HG03342 (cell line): ENCODE data around the gene CELF1.

Source experiments
- ATAC-seq: cut with Tn5 transposase; IDR thresholded peaks from one replicate; pipeline ENCODE4 v1.9.1; 2021; ENCODE audit warnings: mild to moderate bottlenecking, moderate library complexity; ENCODE audit not compliant: unreplicated experiment

Gene CELF1

DNA sequence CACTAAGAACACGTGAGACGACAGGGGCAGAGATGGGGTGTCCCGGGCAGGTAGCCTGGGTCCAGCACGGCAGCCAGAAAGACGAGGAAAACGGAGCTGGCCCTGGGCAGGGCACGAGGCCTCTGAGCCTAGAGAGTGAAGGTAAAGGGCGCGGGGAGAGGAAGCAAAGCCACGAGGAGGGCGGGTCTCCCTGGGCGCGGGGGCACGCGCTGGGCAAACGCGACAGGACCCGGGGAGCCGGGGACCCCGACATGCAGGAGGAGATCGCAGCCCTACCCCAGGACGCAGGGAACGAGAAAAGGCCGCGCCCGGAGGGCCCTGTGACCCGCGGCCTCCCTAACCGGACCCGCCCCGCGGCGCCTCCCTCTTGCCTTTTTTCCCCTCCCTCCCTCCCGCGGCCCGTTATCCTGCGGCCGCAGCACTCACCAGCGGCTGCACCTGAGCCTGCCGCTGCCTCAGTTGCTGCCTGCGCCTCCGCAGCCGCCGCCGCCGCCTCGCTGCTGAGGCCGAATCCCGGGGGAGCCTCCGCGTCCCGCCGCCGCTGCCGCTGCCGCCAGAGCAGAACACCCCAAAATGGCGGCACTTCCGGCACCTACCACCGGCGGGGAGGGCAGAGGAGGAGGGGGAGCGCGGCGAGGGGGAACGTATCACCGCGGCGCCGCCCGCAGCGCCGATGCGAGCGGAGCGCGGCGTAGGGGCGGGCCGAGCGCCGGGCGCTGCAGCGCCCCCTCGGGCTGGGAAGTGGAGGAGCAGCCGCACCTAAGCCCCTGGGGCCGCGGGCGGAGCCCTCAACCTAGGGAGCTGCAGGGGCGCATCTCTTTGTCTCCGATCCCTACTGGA lies at the start of gene CELF1:
Gene CELF1 (minus strand): TSS at position 567 of the 840 bp plus-strand sequence. CDS start 53,609 bp downstream, outside the sequence.
- ATAC-seq = peak; percentile 93

DNA sequence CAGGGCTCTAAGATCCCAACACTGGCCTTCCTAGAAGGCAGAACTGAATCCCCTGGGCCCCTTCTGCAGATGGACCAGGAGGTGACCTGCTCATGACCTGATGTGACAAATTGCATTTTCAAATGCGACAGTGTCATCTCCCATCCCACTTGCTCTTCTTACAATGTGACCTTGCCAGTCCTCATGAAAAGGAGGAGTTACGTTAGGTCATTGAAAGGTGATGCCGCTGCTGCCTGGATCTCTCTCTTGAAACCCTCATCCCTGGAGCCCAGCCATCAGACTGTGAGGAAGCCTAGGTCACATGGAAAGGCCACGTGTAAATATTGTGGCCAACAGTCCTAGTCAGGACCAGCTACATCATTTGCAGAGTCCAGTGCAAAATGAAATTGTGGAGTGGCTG lies 47.0 kb upstream of the CELF1 start:
- no peak for ATAC-seq

DNA sequence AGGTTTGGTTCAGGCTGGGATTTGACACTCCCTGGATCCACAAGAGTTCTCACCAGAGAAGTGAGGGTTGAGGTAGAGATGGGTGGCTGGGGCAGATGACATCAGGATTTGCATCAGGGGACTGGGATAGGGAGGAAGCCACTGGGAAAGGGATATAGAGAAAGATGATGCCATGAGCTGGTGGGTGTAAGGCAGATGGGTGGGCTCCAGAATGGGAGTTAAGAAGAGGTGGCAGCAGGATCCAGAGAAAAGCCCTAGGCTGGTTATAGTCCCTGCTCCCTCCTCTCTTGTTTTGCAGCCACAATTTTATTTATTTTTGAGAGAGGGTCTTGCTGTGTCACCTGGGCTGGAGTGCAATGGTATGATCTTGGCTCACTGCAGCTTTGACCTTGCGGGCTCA lies 43.0 kb upstream of the CELF1 start:
- no peak for ATAC-seq

DNA sequence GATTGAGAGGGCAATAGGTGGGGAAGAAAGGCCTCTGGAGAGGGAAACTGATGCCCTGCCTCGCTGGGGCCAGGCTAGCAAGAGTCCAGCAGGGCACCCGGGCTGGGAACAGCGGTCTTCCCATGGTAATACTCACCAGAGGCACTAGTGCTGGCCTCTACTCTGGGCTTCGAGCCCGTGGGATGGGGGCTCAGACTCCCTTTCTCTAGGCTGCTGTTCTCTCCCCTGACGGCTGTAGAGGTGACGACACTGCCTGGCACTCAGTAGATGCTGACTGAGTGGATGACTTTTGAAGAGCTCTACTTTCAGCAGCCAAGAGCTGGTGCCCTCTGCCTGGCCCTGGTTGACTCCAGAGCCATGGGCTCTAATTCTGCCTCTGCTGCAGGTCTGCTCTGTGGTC lies 42.1 kb upstream of the CELF1 start:
- no peak for ATAC-seq

DNA sequence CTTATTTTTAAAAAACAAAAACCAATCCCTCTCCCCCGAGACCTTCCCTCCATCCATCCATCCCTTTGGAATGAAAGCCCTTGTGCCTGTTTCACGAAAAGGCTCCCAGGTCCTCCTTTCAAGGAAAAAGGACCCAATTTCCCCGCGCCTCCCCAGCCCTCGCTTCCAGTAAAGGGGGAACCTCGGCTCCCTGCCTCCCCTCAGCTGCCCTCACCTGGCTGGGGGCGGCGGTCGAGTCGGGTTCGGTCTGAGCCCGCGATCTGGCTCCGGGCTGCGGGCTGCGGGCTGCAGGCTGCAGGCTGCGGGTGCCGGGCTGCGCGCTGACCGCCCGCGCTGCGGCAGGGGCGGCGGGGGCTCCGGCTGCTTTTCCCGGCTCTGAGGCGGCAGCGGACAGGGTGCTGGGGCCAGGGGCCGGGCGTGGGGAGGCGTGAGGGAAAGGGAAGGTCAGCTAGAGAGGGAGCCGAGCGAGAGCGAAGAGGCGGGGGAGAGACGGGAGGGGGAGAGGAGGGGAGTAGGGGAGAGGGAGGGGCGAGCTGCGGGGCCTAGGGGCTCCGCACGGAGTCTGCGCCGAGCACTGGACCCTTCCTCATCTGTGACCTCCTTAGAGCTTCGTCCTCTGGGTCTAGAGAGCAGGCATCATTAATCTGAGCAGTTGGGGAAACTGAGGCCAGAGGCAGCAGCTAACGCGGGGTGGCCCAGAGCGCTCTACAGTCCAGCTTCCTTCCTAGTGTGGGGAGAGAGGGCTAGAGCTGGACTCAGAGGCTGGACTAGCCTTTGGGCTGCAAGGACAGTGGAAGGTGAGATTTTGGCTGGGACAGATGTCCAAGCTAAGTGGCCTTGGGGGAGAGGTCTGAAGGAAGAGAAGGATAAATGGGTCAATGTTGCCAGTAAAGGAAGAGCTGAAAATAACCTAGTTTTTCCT lies 41.3 kb upstream of the CELF1 start, which contains the start of gene C1QTNF4:
Gene C1QTNF4 (minus strand): TSS at position 478 of the 922 bp plus-strand sequence. CDS start 3,601 bp downstream, outside the sequence.
- no peak for ATAC-seq

DNA sequence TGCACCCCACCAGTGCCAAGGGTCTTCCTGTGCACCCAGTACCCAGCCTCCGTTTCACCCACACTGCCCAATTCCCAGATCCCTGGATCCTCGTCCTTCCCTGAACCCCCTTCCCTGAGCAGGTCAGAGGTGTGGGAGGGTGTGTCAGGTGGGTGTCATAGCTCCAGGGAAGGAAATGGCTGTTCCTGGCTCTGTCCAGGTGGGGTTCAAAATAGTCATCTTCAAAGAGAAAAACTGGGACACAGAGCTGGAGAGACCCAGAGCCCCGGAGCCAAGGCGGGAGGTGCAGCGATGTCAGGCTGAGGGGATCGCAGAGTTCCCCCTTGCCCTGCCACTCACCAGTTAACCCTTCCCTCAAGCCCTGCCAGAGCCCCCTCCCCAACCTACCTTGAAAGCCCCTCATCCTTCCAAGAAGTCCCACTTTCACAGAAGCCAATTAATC lies 40.6 kb upstream of the CELF1 start:
- ATAC-seq = no peak

DNA sequence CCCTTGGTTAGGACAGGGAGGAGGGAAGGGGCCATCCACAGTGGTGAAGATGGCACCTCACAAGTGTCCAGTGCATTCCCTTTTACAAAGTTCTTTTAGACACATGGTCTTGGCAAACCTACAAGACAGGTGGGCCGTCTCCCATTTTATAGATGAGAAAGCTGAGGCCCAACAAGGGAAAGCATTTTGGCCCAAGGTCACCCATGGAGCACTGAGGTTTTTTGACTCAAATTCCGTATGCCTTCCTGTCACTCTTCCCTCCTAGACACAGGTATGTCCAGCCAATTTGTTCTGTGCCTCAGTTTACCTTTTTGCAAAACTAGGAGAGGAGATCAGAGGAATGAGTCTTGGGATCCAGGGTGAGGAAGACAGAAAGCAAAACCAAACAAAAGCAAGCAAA lies 40.0 kb upstream of the CELF1 start:
- ATAC-seq = no peak

DNA sequence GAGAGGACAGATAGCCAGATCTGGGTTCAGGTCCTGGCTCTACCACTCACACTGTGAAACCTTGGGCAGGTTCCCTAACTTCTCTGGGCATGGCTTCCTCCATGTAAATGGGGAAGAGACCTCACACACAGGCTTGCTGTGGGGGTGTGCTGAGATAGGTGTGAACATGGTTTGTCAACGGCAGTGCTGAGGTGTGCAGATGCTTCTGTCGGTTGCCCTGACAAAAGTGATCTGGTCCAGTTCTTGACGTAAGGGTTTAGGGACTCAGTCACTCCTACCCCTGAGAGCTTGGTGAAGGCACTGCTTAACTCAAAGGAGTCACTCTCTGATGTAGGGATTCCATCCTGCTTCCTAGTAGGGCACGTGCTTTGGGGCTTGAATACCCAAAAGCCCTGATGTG lies 39.3 kb upstream of the CELF1 start:
- no peak for ATAC-seq

DNA sequence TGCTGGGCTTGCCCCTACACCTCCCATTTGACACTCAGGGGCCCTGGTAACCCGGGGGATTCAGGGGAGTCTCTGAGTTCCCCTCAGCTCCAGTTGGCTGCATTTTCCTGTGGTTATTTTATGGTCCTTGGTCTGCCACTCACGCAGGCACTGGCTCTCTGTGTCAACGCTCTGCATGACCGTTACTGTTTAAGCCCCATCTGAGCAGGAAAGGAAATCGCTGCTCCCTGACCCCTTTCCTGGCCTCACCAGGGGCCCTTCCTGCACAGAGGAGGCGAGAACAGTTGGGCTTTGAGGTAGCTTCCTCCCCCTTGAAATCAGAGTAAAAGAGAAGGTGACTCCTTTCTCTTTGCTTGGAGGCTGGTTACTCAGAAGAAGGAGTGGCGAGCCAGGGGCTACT lies 38.8 kb upstream of the CELF1 start:
- no peak for ATAC-seq

DNA sequence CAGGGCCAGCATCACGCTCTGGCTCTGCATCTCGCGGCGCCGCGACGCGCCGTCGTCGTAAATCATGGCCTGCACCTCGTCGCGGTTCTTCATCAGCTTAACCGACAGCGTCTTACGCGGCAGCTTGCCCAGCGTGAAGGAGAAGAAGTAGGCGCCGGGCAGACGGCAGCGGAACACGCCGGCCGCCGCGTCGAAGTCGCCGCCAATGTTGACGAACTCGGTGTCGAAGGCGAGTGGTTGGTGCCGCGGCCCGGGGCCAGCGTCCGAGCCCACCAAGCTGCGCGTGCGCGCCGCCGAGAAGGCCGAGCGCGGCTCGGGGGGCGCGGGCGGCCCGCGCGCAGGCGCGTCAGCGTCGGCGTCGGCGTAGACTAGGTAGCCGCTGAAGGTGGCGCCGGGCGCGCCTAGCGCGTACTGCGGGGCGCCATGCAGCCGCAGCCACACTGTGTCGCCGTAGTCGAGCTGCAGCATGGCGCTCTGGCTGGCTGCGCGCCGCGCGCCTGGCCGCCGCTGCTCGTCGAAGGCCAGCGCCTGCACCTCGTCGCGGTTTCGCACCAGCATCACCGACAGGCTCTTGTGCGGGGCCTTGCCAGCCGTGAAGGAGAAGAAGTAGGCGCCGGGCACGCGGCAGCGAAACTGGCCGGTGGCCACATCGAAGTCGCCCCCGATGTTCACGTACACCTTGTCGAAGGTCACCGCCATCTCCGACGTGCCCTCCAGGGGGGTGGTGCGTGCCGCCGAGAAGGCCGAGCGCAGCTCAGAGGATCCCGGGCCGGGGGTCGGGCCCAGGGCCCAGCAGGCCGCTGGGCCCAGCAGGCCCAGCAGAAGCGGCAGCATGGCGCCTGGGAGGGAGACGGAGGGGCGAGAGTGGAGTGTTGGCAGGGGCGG lies 37.3 kb upstream of the CELF1 start:
- no peak for ATAC-seq

DNA sequence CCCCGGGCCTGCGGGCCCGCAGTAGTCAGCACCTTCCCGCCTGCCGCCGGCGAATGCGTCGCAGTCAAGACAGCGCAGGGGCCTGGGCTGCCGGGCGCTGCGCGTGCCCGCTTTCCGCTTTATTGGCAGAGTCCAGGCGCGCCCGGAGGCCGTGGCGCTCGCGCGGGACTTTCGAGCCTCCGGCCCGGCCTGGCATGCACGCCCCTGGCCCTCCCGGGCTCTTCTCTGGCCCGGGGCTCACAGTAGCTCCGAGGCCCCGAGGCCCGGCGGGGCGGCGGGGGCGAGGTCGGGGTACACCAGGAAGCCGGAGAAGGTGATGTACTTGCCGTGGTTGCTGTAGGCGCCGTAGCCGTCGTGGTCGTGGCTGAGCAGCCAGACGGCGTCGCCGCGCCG lies 36.6 kb upstream of the CELF1 start:
- ATAC-seq = no peak

DNA sequence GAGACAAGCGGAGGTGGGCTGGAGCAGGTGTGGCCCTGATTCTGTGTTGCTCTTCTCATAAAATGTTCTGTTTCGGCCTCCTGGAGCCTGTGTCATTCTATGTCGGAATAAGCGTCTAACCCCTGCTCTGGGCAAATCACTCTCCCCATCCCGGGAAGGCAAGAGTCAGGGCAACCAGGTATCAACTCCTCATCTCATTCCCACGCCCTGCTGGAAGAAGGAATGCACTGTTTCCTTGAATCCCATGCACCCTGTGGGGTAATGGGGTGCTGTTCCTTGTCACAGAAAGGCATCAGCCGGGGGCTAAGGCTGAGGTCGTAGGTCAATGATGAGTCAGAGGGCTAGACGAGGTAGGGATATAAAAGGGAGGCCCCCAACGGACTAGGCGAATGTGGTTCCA lies 36.2 kb upstream of the CELF1 start:
- ATAC-seq = no peak

DNA sequence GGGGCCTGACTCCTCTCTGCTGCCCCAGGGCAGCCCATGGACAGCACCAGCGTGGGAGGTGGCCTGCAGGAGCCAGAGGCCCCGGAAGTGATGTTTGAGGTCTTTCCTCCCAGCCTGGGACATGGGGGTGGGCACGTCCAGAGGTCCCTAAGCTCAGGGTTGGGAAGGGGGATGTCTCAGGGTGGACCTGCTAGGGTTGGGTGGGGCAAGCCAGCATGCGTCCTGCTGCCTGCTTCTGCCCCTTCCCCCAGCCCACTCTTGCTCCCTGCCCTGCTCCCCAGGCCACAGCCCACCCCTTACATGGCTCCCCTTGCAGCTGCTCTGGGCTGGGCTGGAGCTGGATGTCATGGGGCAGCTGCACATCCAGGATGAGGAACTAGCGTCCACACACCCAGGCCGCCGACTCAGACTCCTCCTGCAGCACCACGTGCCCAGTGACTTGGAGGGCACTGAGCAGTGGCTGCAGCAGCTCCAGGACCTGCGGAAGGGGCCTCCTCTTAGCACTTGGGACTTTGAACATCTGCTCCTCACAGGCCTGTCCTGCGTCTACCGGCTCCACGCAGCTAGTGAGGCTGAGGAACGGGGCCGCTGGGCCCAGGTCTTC lies 34.9 kb upstream of the CELF1 start:
- no peak for ATAC-seq

DNA sequence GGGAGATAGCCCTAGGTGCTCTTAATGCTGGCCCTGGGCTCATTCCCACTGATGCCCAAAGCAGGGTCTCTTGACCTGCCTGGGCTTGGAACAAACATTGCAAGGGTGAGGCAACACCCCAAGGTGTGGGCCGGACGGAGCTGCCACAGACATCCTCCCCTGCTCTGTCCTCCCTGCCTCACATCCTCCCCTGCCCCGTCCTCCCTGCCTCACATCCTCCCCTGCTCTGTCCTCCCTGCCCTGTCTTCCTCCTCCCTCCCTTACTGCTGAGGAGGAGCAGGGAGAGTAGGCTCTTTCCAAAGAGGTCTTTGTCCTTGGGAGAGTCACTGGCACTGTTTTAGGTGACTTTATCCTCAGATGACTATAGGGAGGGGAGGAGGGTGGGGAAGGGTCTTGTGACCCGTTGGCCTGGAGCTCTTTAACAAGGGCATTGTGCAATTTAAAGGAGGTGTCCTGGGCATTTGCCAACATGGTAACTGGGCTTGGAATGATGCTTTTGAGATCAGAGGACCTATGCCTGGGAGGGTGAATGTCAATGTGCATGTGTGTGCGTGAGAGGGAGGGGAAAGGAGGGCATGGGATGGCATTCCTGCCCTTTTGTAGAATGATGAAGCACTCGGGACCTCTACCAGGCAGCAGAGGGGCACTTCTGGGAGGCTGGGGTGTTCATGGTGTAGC lies 34.2 kb upstream of the CELF1 start:
- no peak for ATAC-seq

DNA sequence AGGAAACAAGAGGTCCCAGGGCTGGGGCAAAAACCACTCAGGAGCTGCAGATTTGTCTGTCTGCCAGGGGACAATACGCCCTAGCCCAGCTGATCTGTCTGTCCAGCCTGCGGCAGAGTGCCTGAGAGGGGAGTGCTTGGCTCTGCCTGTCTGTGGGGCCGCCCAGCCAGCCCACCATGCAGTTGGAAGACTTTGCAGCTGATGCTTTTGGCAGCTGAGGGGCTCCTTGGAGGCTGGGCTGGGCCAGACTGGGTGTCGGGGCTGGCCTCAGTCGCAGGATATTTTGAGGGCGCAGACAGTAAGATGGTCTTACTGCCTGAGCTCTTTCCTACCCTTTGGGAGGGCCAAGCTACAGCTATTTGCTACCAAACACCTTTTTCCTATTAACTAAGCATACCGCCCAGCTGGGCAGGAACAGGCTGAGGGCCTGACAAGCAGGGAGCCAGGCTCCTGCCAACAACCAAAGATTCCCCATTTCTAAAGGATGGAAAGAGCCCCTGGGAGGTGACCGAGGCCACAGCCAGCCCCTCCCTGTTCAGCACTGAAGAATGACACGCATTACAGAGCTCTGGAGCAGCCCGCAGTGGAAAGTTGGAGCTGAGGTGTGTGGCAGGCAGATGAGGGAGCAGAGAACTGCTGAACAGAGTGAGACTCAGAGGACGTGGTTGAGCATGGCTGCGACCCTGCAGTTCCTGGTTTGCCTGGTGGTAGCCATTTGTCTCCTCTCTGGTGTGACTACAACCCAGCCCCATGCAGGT lies 33.3 kb upstream of the CELF1 start, which contains the start of gene FAM180B:
Gene FAM180B (plus strand): TSS at position 581 of the 758 bp plus-strand sequence. CDS start 91 bp downstream, at position 672.
- no peak for ATAC-seq

DNA sequence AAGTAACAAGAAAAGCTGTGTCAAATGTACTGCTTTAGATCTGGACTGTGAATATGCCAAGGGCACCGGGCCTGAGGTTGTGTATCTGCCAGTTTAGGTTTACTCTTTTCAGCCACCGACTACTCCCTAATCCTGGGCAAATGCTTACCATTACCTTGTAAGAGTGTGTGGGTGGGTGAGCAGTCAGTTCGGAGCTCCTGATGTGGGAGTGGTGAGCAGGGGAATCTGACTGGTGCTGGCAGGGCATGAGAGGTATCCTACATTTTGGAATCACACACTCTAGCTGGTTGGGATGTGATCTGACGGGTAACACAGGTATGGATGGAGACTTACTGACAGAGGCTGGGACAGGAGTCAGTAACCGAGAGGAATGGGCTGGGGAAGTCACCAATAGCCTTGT lies 30.9 kb upstream of the CELF1 start:
- ATAC-seq = no peak

DNA sequence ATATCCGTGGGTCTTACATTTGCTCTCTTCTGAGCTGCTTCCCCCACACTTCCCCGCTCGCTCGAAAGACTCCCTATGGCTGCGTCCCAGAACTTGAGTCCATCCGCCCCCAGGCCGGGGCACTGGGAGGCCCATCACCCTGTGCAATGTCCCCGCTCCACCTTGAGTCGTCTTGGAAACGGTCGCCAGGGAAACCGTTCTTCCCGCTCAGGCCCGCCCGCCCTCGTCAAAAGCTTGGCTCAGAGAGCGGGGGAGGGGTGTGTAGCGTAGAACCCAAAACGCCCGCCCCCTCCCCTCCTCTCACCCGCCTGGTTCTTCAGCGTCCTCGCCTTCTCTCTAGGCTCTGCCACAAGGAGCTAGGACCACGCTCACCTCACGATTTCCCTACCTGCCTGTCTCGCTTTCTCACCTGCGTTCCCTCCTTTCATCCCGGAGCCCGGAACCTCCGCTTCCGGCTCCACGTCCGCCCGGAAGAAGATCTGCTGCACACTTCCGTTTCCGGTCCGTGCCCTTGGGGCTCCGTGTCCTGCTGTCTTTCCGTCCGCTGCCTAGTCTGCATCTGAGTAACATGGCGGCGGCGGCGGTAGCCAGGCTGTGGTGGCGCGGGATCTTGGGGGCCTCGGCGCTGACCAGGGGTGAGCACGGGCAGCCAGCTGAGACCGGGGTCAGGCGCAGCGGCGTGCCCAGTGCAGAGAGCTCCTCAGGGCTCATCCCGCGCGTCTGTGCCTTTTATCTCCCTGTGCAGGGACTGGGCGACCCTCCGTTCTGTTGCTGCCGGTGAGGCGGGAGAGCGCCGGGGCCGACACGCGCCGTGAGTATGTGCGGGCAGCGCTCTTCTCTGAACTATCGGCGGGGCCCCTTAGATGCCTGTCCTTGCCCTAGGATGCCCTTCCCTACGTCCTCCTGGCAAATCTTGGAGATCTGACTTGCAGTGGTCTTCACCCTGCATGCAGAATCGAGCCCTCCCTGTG lies 25.9 kb upstream of the CELF1 start, which contains the start of the genes KBTBD4 and NDUFS3:
Gene KBTBD4 (minus strand): TSS at position 447 of the 971 bp plus-strand sequence. CDS start 19 bp downstream, at position 428.
Gene NDUFS3 (plus strand): TSS at position 551 of the 971 bp plus-strand sequence. CDS start 18 bp downstream, at position 569.
- ATAC-seq = peak; percentile 88
